Loucy (cell line): ENCODE data around the gene OSR1.

Experiments used
- H2AFZ ChIP-seq: fragments of 200-600 bp; sonication (generic); 2 replicates; pipeline ENCODE4 v1.6.0; 2016; ENCODE audit warnings: antibody characterized with exemption, mild to moderate bottlenecking, low read length, moderate library complexity
- H3F3A ChIP-seq: fragments of 200-600 bp; 2 replicates; pipeline ENCODE4 v1.6.0; 2016; ENCODE audit warnings: antibody characterized with exemption, low read depth, mild to moderate bottlenecking
- H3K27me3 ChIP-seq: fragments of 200-600 bp; sonication (generic); 2 replicates; pipeline ENCODE4 v1.6.1; 2014; ENCODE audit warnings: low read length, mild to moderate bottlenecking; ENCODE audit not compliant: insufficient read depth, poor library complexity, severe bottlenecking
- H3K36me3 ChIP-seq: fragments of 200-600 bp; sonication (generic); 2 replicates; pipeline ENCODE4 v1.6.1; 2016; ENCODE audit warnings: low read length; ENCODE audit not compliant: insufficient read depth
- H3K4me1 ChIP-seq: fragments of 200-600 bp; sonication (generic); 2 replicates; pipeline ENCODE4 v1.5.1; 2014; ENCODE audit warnings: low read length, mild to moderate bottlenecking; ENCODE audit not compliant: insufficient read depth, poor library complexity, severe bottlenecking
- H3K4me2 ChIP-seq: fragments of 200-600 bp; sonication (generic); 2 replicates; pipeline ENCODE4 v1.6.0; 2014; ENCODE audit warnings: antibody characterized with exemption, low read length, low read depth, mild to moderate bottlenecking; ENCODE audit not compliant: poor library complexity, severe bottlenecking
- H3K4me3 ChIP-seq: fragments of 200-600 bp; sonication (generic); 2 replicates; pipeline ENCODE4 v1.5.1; 2014; ENCODE audit warnings: low read length, mild to moderate bottlenecking, mixed read lengths; ENCODE audit not compliant: poor library complexity, severe bottlenecking
- H3K79me2 ChIP-seq: fragments of 200-600 bp; sonication (generic); 2 replicates; pipeline ENCODE4 v1.6.1; 2014; ENCODE audit warnings: low read length; ENCODE audit not compliant: insufficient read depth
- H3K9ac ChIP-seq: fragments of 200-600 bp; sonication (generic); 2 replicates; pipeline ENCODE4 v1.6.0; 2014; ENCODE audit warnings: mild to moderate bottlenecking, low read depth, low read length, moderate library complexity; ENCODE audit not compliant: poor library complexity, severe bottlenecking
- H3K9me2 ChIP-seq: fragments of 200-600 bp; sonication (generic); replicated peaks from 2 replicates; pipeline ENCODE4 v1.6.1; 2016; ENCODE audit warnings: low read depth, low read length, mixed read lengths
- H3K9me3 ChIP-seq: fragments of 200-600 bp; sonication (generic); 2 replicates; pipeline ENCODE4 v1.6.1; 2014; ENCODE audit warnings: mild to moderate bottlenecking, antibody characterized with exemption, low read length, low read depth; ENCODE audit not compliant: insufficient read depth
- H4K20me1 ChIP-seq: fragments of 200-600 bp; sonication (generic); 2 replicates; pipeline ENCODE4 v1.6.0; 2014; ENCODE audit warnings: antibody characterized with exemption, low read length, mild to moderate bottlenecking; ENCODE audit not compliant: insufficient read depth, poor library complexity, severe bottlenecking
- EZH2phosphoT487 ChIP-seq: fragments of 200-600 bp; IDR thresholded peaks from 2 replicates; pipeline ENCODE4 v1.6.1; 2018; ENCODE audit warnings: antibody characterized with exemption, mild to moderate bottlenecking, moderate library complexity, borderline replicate concordance
- TF ChIP-seq, protein P1 (sequence below): fragments of 200-600 bp; sonication (generic); conservative IDR thresholded peaks from 2 replicates; pipeline ENCODE4 v1.5.1; 2014; ENCODE audit warnings: mild to moderate bottlenecking, antibody characterized with exemption, low read length

OSR1 gene

DNA sequence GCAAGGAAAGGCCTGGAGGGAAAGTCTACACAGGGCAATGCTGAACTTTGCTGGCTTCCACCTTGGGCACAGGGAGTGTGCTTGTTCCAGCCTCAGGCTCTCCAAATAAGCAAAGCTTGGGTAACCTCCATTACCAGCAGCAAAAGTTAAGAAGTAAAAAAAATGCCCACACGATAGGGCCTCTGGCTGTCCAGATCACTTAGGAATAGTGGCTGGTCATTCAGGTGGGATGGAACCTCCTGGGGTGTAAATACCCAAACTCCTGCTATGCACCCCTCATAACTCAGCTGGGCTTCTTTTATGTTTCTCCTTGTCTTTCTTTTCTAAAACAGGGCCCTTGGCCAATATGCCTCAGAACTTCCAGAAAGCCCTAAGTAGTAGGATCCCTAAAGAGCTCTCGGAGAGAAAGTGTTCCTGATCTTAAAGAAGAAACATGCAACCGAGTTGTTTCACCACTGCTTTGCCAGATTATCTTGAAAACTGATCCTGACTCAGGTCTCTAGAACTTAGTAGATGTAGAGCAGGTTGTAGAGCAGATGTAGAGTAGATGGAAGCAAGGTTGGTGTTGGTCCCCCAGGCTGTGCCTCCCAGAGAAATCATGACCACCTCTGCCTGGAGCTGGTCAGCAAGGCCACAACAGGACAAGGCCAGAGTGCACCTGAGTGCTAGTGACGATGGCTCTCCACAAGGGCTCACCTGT, 2.0 kb upstream of the OSR1 start:
- Histone ChIP-seq H3F3A (no peaks in the 10 kb centered on the region), H3K4me1 (no peaks in the 10 kb centered on the region), H3K4me3 (no peak overlapping the region), H4K20me1 (no peaks in the 10 kb centered on the region), H3K79me2 (no peaks in the 10 kb centered on the region), H3K4me2 (no peak overlapping the region), H3K9ac (no peak overlapping the region), H3K36me3 (no peaks in the 10 kb centered on the region), H3K9me3 (no peaks in the 10 kb centered on the region), H2AFZ (no peak overlapping the region), H3K27me3 (peaks cover 8% of the 10 kb centered on the region), H3K9me2 (no peaks in the 10 kb centered on the region)
- TF ChIP-seq, protein P1, sequence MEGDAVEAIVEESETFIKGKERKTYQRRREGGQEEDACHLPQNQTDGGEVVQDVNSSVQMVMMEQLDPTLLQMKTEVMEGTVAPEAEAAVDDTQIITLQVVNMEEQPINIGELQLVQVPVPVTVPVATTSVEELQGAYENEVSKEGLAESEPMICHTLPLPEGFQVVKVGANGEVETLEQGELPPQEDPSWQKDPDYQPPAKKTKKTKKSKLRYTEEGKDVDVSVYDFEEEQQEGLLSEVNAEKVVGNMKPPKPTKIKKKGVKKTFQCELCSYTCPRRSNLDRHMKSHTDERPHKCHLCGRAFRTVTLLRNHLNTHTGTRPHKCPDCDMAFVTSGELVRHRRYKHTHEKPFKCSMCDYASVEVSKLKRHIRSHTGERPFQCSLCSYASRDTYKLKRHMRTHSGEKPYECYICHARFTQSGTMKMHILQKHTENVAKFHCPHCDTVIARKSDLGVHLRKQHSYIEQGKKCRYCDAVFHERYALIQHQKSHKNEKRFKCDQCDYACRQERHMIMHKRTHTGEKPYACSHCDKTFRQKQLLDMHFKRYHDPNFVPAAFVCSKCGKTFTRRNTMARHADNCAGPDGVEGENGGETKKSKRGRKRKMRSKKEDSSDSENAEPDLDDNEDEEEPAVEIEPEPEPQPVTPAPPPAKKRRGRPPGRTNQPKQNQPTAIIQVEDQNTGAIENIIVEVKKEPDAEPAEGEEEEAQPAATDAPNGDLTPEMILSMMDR, result no peak

DNA sequence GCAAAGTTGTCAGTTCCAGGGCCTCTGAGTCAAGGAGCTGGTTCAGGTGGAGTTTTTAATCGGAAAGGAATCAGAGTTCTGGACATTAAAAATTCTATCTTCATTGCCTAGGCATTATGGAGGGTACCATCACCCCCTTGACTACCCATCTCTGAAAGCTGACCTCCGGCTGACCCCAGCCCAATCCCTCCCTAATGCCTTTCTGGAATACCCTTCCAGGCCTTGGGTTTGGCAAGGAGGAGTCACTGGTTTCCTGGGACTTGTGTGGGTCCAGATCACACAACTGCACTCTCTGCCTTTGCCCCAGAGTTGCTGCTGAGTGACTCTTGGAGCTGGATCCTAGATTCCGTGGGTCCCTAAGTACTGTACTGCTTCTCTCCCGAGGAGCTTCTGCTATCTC, 1.0 kb upstream of the OSR1 start:
- Histone ChIP-seq H4K20me1 (no peaks in the 10 kb centered on the region), H3K9ac (no peak overlapping the region), H3K4me2 (no peak overlapping the region), H2AFZ (no peak overlapping the region), H3K4me3 (no peak overlapping the region), H3K9me3 (no peaks in the 10 kb centered on the region), H3K36me3 (no peaks in the 10 kb centered on the region), H3K79me2 (no peaks in the 10 kb centered on the region), H3F3A (no peaks in the 10 kb centered on the region), H3K9me2 (no peaks in the 10 kb centered on the region), H3K27me3 (peaks cover 8% of the 10 kb centered on the region), H3K4me1 (no peaks in the 10 kb centered on the region)
- no peak for TF ChIP-seq EZH2phosphoT487
- TF ChIP-seq, protein P1, result no peak

DNA sequence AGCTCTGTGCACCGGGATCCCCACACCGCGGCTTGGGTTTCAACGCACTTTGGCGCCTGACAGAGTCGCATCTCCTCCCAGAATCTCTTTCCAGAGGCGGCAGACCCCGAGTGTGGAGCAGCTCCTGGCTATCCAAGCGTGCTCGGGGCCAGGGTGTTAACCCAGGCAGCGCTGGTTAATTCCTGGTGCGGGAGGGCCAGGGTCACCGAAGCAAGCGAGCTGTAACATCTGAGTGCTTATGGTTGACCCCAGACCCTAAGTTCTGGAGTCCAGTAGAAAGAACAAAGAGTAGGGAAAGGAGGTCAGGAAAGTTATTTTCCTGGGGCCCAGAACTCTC, 566 bp upstream of the OSR1 start:
- H3K9ac ChIP-seq, result no peak overlapping the region
- H3K9me3 ChIP-seq, result no peaks in the 10 kb centered on the region
- peaks cover 8% of the 10 kb centered on the region for H3K27me3 ChIP-seq
- H3K4me2 ChIP-seq, result no peak overlapping the region
- no peaks in the 10 kb centered on the region for H4K20me1 ChIP-seq
- TF ChIP-seq, protein P1, result no peak
- no peak for TF ChIP-seq EZH2phosphoT487
- H3K9me2 ChIP-seq, result no peaks in the 10 kb centered on the region
- no peaks in the 10 kb centered on the region for H3K79me2 ChIP-seq
- no peaks in the 10 kb centered on the region for H3F3A ChIP-seq
- H2AFZ ChIP-seq, result no peak overlapping the region
- H3K4me1 ChIP-seq, result no peaks in the 10 kb centered on the region
- H3K4me3 ChIP-seq, result no peak overlapping the region
- no peaks in the 10 kb centered on the region for H3K36me3 ChIP-seq
